H9 (cell line): ENCODE results near the gene SREK1IP1. TPM values are rescaled to one million over a fixed set of nuclear protein-coding genes. Genes with fewer than 3 reads are reported as not detected.

Experiments used
- DNase-seq: peaks from one replicate; pipeline ENCODE4 v3.0.0-alpha.2; 2017
- H2AFZ ChIP-seq: one replicate; pipeline ENCODE4 v1.6.1; 2013; ENCODE audit warnings: mild to moderate bottlenecking, low read length, control low read depth, moderate library complexity
- H2AK5ac ChIP-seq: 2 replicates; pipeline ENCODE4 v1.6.1; 2013; ENCODE audit warnings: low read length, control low read depth, mixed read lengths; ENCODE audit not compliant: insufficient read length
- H2BK120ac ChIP-seq: one replicate; pipeline ENCODE4 v1.6.1; 2013; ENCODE audit warnings: low read depth, mild to moderate bottlenecking, low read length, control low read depth, inconsistent platforms; ENCODE audit not compliant: poor library complexity, severe bottlenecking
- H2BK12ac ChIP-seq: 2 replicates; pipeline ENCODE4 v1.6.1; 2013; ENCODE audit warnings: low read length, control low read depth, mixed read lengths, low read depth; ENCODE audit not compliant: insufficient read length
- H2BK15ac ChIP-seq: 2 replicates; pipeline ENCODE4 v1.6.1; 2013; ENCODE audit warnings: low read depth, low read length, control low read depth
- H2BK20ac ChIP-seq: one replicate; pipeline ENCODE4 v1.6.1; 2013; ENCODE audit warnings: low read depth, mild to moderate bottlenecking, low read length, control low read depth, inconsistent platforms; ENCODE audit not compliant: poor library complexity, severe bottlenecking
- H2BK5ac ChIP-seq: 2 replicates; pipeline ENCODE4 v1.6.1; 2013; ENCODE audit warnings: low read length, control low read depth, mixed read lengths; ENCODE audit not compliant: insufficient read length
- H3K14ac ChIP-seq: 2 replicates; pipeline ENCODE4 v1.6.1; 2013; ENCODE audit warnings: low read length, control low read depth; ENCODE audit not compliant: insufficient read depth
- H3K18ac ChIP-seq: 2 replicates; pipeline ENCODE4 v1.6.1; 2013; ENCODE audit warnings: low read depth, mild to moderate bottlenecking, mixed read lengths, low read length, control low read depth; ENCODE audit not compliant: insufficient read length
- H3K23ac ChIP-seq: 2 replicates; pipeline ENCODE4 v1.6.1; 2013; ENCODE audit warnings: low read length, control low read depth, mixed read lengths, low read depth; ENCODE audit not compliant: insufficient read length
- H3K23me2 ChIP-seq: 2 replicates; pipeline ENCODE4 v1.6.1; 2013; ENCODE audit warnings: low read depth, mild to moderate bottlenecking, mixed read lengths, low read length, control low read depth; ENCODE audit not compliant: insufficient read length, poor library complexity, severe bottlenecking
- H3K27ac ChIP-seq: 2 replicates; pipeline ENCODE4 v1.5.1; 2013; ENCODE audit warnings: low read length, control low read depth, mixed read lengths, low read depth; ENCODE audit not compliant: insufficient read length
- H3K27me3 ChIP-seq: 2 replicates; pipeline ENCODE4 v1.6.1; 2013; ENCODE audit warnings: low read length, control low read depth, inconsistent platforms; ENCODE audit not compliant: insufficient read depth
- H3K4ac ChIP-seq: 2 replicates; pipeline ENCODE4 v1.6.1; 2013; ENCODE audit warnings: low read depth, mild to moderate bottlenecking, control low read depth, inconsistent platforms, low read length, moderate library complexity
- H3K4me1 ChIP-seq: 2 replicates; pipeline ENCODE4 v1.6.1; 2013; ENCODE audit warnings: low read length, control low read depth, inconsistent platforms; ENCODE audit not compliant: insufficient read depth
- H3K4me2 ChIP-seq: 2 replicates; pipeline ENCODE4 v1.6.1; 2013; ENCODE audit warnings: low read length, control low read depth, mixed read lengths; ENCODE audit not compliant: insufficient read length, insufficient read depth
- H3K56ac ChIP-seq: 2 replicates; pipeline ENCODE4 v1.6.1; 2013; ENCODE audit warnings: low read depth, mild to moderate bottlenecking, mixed read lengths, low read length, control low read depth; ENCODE audit not compliant: insufficient read length
- H3K79me1 ChIP-seq: 2 replicates; pipeline ENCODE4 v1.6.1; 2013; ENCODE audit warnings: low read depth, mild to moderate bottlenecking, moderate library complexity, low read length, control low read depth, inconsistent platforms; ENCODE audit not compliant: insufficient read depth, poor library complexity, severe bottlenecking
- H3K79me2 ChIP-seq: 2 replicates; pipeline ENCODE4 v1.6.1; 2013; ENCODE audit warnings: low read length, control low read depth, inconsistent platforms; ENCODE audit not compliant: insufficient read depth
- H3K9ac ChIP-seq: 2 replicates; pipeline ENCODE4 v1.6.1; 2013; ENCODE audit warnings: low read length, control low read depth, mixed read lengths; ENCODE audit not compliant: insufficient read length; ENCODE audit errors: extremely low read depth
- H3K9me3 ChIP-seq: one replicate; pipeline ENCODE4 v1.6.1; 2013; ENCODE audit warnings: low read depth, low read length, inconsistent platforms; ENCODE audit not compliant: control insufficient read depth
- H3T11ph ChIP-seq: one replicate; pipeline ENCODE4 v1.6.1; 2013; ENCODE audit warnings: mild to moderate bottlenecking, low read length, control low read depth, inconsistent platforms
- H4K20me1 ChIP-seq: one replicate; pipeline ENCODE4 v1.6.1; 2013; ENCODE audit not compliant: control insufficient read depth, insufficient read length, insufficient read depth
- H4K5ac ChIP-seq: 2 replicates; pipeline ENCODE4 v1.6.1; 2013; ENCODE audit warnings: low read depth, mild to moderate bottlenecking, mixed read lengths, low read length, control low read depth; ENCODE audit not compliant: insufficient read length
- H4K8ac ChIP-seq: replicated peaks from 2 replicates; pipeline ENCODE4 v1.6.1; 2013; ENCODE audit warnings: low read length, control low read depth, mixed read lengths, low read depth; ENCODE audit not compliant: insufficient read length
- H4K91ac ChIP-seq: 2 replicates; pipeline ENCODE4 v1.6.1; 2013; ENCODE audit warnings: low read depth, mild to moderate bottlenecking, moderate library complexity, mixed read lengths, low read length, control low read depth; ENCODE audit not compliant: insufficient read length
- H3K27ac Mint-ChIP-seq, 3 experiments: 2 replicates in 2 of 3; 3 replicates in 1 of 3; pipeline ENCODE4 v1.8.0; 2020 to 2021; ENCODE audit warnings: mixed read lengths in 3 of 3, mild to moderate bottlenecking in 1 of 3, moderate library complexity in 1 of 3
- H3K27me3 Mint-ChIP-seq: 2 replicates; pipeline ENCODE4 v1.8.0; 2021; ENCODE audit warnings: low read depth, mild to moderate bottlenecking, moderate library complexity, mixed read lengths
- H3K36me3 Mint-ChIP-seq, 3 experiments: 2 replicates in 2 of 3; 3 replicates in 1 of 3; pipeline ENCODE4 v1.8.0; 2020 to 2021; ENCODE audit warnings: low read depth in 3 of 3, mixed read lengths in 3 of 3; ENCODE audit not compliant: insufficient read depth in 1 of 3
- H3K4me1 Mint-ChIP-seq, 2 experiments: 2 replicates each; pipeline ENCODE4 v1.8.0; 2020; ENCODE audit warnings: mixed read lengths in 2 of 2
- H3K4me3 Mint-ChIP-seq, 2 experiments: 2 replicates in 1 of 2; 3 replicates in 1 of 2; pipeline ENCODE4 v1.8.0; 2020 to 2021; ENCODE audit warnings: mild to moderate bottlenecking in 2 of 2, mixed read lengths in 2 of 2, moderate library complexity in 1 of 2
- H3K9me3 Mint-ChIP-seq, 2 experiments: 2 replicates in 1 of 2; 3 replicates in 1 of 2; pipeline ENCODE4 v1.8.0; 2020; ENCODE audit warnings: mild to moderate bottlenecking in 2 of 2, mixed read lengths in 2 of 2, moderate library complexity in 1 of 2
- CTCF ChIP-seq: fragments of 200-600 bp; sonication (generic); conservative IDR thresholded peaks from 3 replicates; pipeline ENCODE4 v1.8.0; 2021; ENCODE audit warnings: antibody characterized with exemption, mild to moderate bottlenecking
- WGBS: extraction: QIAGEN DNeasy Blood & Tissue Kit; methylation state at CpG from one replicate; pipeline ENCODE4 v1.1.7; 2013; ENCODE audit warnings: missing lambda C conversion rate, low lambda C conversion rate, mixed read lengths; ENCODE audit not compliant: insufficient read length; ENCODE audit errors: extremely low coverage; 5-methylcytosine and 5-hydroxymethylcytosine counted together
- total RNA-seq: library from RNA; stranded (reverse); gene quantifications from 2 replicates; pipeline ENCODE4 v1.2.1, GENCODE V29; 2021

SREK1IP1 gene
- total RNA-seq, 1 experiment from 2014 or later = 28.6 TPM

GRCh38 chr5:64758901-64759300 is 9.6 kb downstream of the SREK1IP1 start:
- H3K27ac Mint-ChIP-seq = peak overlapping the region in 2 of 3 experiments; percentile 37 to 88; a peak in 4 of 7 replicates
- Histone ChIP-seq H3K4me1 (no peaks in the 10 kb centered on the region), H3K79me1 (no peaks in the 10 kb centered on the region), H2BK20ac (no peak overlapping the region), H2AK5ac (no peak overlapping the region), H2BK12ac (no peak overlapping the region), H3K9me3 (no peaks in the 10 kb centered on the region), H4K8ac (no peak overlapping the region), H3K4me2 (no peak overlapping the region), H3K18ac (no peak overlapping the region), H4K20me1 (no peaks in the 10 kb centered on the region), H4K91ac (no peak overlapping the region), H4K5ac (no peak overlapping the region), H2AFZ (no peak overlapping the region), H3K79me2 (peaks cover 4% of the 10 kb centered on the region; the same call in 1 of the 2 replicates), H3T11ph (no peak overlapping the region), H2BK5ac (no peak overlapping the region), H3K56ac (no peak overlapping the region), H3K9ac (no peak overlapping the region), H2BK15ac (no peak overlapping the region), H3K23me2 (no peaks in the 10 kb centered on the region), H3K14ac (no peak overlapping the region), H3K27me3 (no peaks in the 10 kb centered on the region), H2BK120ac (no peak overlapping the region), H3K4ac (no peak overlapping the region), H3K23ac (no peak overlapping the region), H3K27ac (no peak overlapping the region)
- no peak for TF ChIP-seq CTCF
- H3K36me3 Mint-ChIP-seq = peaks cover 3 to 30% (median 21%) of the 10 kb centered on the region in 3 experiments
- DNase-seq = no peak
- no CpG with 5 or more reads among the region's 3 CpGs for WGBS
- no peaks in the 10 kb centered on the region for H3K27me3 Mint-ChIP-seq
- H3K4me1 Mint-ChIP-seq = peaks cover 15 to 23% of the 10 kb centered on the region in 2 experiments
- no peak overlapping the region for H3K4me3 Mint-ChIP-seq
- no peaks in the 10 kb centered on the region for H3K9me3 Mint-ChIP-seq
